ENCODE measurements around the gene DCST1.

DNA sequence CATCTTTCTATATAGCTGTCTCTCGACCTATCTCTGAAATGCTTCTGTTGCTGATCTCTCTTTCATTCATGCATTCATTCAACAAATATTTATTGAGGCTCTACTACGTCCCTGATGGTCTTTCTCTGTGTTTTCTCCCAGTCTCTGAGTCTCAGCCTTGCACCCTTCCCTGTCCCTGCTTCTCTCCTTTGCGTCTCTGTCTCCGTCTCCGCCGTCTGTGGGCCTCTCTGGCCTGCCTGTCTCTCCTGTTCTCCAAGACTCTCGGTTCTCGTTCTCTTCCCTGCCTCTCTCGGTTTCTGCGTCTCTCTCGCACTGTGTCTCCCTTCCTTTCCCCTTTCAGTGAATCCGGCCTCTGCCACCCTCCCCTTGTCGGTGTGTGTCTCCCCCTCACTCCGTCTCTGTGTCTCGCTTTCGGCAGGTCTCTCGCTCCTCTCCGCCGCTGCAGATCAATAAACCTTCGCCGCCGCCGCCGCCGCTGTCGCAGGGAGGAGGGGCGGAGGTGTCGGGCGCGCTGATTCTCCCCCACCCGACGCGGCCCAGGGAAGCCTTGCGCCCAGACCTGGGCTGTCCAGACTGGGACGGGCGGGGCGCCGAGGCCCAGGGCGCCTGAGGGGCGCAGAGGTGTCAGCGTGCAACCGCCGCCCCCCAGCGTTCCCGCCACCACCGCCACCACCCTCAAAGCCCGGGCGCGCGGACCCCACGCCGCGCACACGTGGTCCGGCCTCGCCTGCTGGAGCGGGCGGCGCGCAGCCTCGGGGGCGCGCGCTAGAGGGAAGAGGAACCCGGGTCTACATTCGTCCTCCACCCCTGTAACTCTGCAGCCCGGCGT is 48.1 kb downstream of the DCST1 start:
- TF ChIP-seq ZNF274 (IDR thresholded peaks at IDR 0.05; ENCODE audit: low read depth, low read length) = no peak
- no peak for TF ChIP-seq ELF1 (IDR thresholded peaks at IDR 0.05; ENCODE audit: borderline replicate concordance, low read depth)
- TF ChIP-seq POLR2A (IDR thresholded peaks at IDR 0.05; ENCODE audit: borderline replicate concordance, extremely low read depth, insufficient read depth, insufficient read length) = no peak
- no peak for TF ChIP-seq SIN3A (IDR thresholded peaks at IDR 0.05; ENCODE audit: low read depth)
- no peak for TF ChIP-seq CTCF (IDR thresholded peaks at IDR 0.05 in 2 of 3, conservative IDR thresholded peaks at IDR 0.05 in 1 of 3; ENCODE audit: borderline replicate concordance in 1 of 3, insufficient read depth in 1 of 3, low read depth in 2 of 3, low read length in 2 of 3)
- no peak for TF ChIP-seq CEBPB (IDR thresholded peaks at IDR 0.05; ENCODE audit: low read depth)
- TF ChIP-seq SP1 (IDR thresholded peaks at IDR 0.05; ENCODE audit: low read depth) = no peak
- no peak for TF ChIP-seq EZH2 (IDR thresholded peaks at IDR 0.05)
- TF ChIP-seq EGR1 (IDR thresholded peaks at IDR 0.05; ENCODE audit: low read depth) = no peak
- TF ChIP-seq TCF7L2 (IDR thresholded peaks at IDR 0.05; ENCODE audit: borderline replicate concordance, extremely low read depth, insufficient read depth, insufficient read length) = no peak
- no peak for TF ChIP-seq REST (IDR thresholded peaks at IDR 0.05; ENCODE audit: low read depth)
- no peak for TF ChIP-seq POLR2AphosphoS5 (IDR thresholded peaks at IDR 0.05; ENCODE audit: low read depth, low read length)
- TF ChIP-seq RAD21 (IDR thresholded peaks at IDR 0.05; ENCODE audit: low read depth) = no peak
- no peak for TF ChIP-seq ZBTB33 (IDR thresholded peaks at IDR 0.05; ENCODE audit: extremely low read depth, insufficient replicate concordance, low read length)
